Liver (tissue), 9 donors: Measurements from ENCODE around the gene BTN3A1. TPM values are rescaled to one million over a fixed set of nuclear protein-coding genes. Genes with fewer than 3 reads are reported as not detected.

ENCODE experiments used
- DNase-seq: peaks from one replicate; pipeline ENCODE4 v3.0.0-alpha.2; 2017; ENCODE audit warnings: low spot score
- H3K27ac ChIP-seq, 2 donors: one replicate each; pipeline ENCODE4 v1.7.0; 2013; ENCODE audit warnings: inconsistent platforms in 2 of 2, low read length in 2 of 2, control low read depth in 1 of 2, low read depth in 1 of 2, mild to moderate bottlenecking in 1 of 2
- H3K27me3 ChIP-seq, 4 donors: one replicate each; pipeline versions ENCODE4 v1.6.1 to v1.7.0; 2013; ENCODE audit warnings: low read length in 3 of 4, inconsistent platforms in 1 of 4, mild to moderate bottlenecking in 1 of 4, moderate library complexity in 1 of 4; ENCODE audit not compliant: control insufficient read depth in 4 of 4, insufficient read depth in 4 of 4
- H3K36me3 ChIP-seq, 4 donors: one replicate each; pipeline versions ENCODE4 v1.6.1 to v1.7.0; 2013; ENCODE audit warnings: low read length in 3 of 4, mild to moderate bottlenecking in 3 of 4, low read depth in 1 of 4, moderate library complexity in 1 of 4; ENCODE audit not compliant: control insufficient read depth in 4 of 4, insufficient read depth in 3 of 4
- H3K4me1 ChIP-seq, 4 donors: one replicate each; pipeline versions ENCODE4 v1.6.1 to v1.7.0; 2013; ENCODE audit warnings: low read length in 3 of 4, mild to moderate bottlenecking in 3 of 4, moderate library complexity in 1 of 4; ENCODE audit not compliant: control insufficient read depth in 4 of 4, insufficient read depth in 4 of 4
- H3K4me3 ChIP-seq, 3 donors: one replicate each; pipeline versions ENCODE4 v1.6.1 to v1.7.0; 2013; ENCODE audit warnings: low read length in 3 of 3, control low read depth in 1 of 3, low read depth in 1 of 3, mild to moderate bottlenecking in 1 of 3
- H3K9ac ChIP-seq, 2 donors: one replicate each; pipeline ENCODE4 v1.7.0; 2013; ENCODE audit warnings: low read length in 2 of 2, mild to moderate bottlenecking in 2 of 2, moderate library complexity in 2 of 2, control low read depth in 1 of 2, low read depth in 1 of 2
- H3K9me3 ChIP-seq, 4 donors: one replicate each; pipeline versions ENCODE4 v1.6.1 to v1.7.0; 2013; ENCODE audit warnings: low read length in 3 of 4; ENCODE audit not compliant: control insufficient read depth in 4 of 4
- ATF3 ChIP-seq: IDR thresholded peaks from 2 replicates; pipeline ENCODE4 v1.6.1; 2016; ENCODE audit warnings: antibody characterized with exemption
- CTCF ChIP-seq: fragments of 150-350 bp; IDR thresholded peaks from 2 replicates; pipeline ENCODE4 v1.5.1; 2017; ENCODE audit warnings: improper control_type of control experiment, low read depth, low read length; ENCODE audit not compliant: missing input control
- EGR1 ChIP-seq, 2 donors: IDR thresholded peaks; 2 replicates each; pipeline ENCODE4 v1.6.1; 2016 to 2018; ENCODE audit warnings: antibody characterized with exemption in 2 of 2, low read depth in 2 of 2
- FOXA1 ChIP-seq: IDR thresholded peaks from 2 replicates; pipeline ENCODE4 v1.6.1; 2016; ENCODE audit warnings: antibody characterized with exemption
- FOXA2 ChIP-seq: IDR thresholded peaks from 2 replicates; pipeline ENCODE4 v1.6.1; 2016; ENCODE audit warnings: antibody characterized with exemption
- GABPA ChIP-seq, 2 donors: IDR thresholded peaks in 1 of 2; conservative IDR thresholded peaks in 1 of 2; 2 replicates each; pipeline ENCODE4 v1.6.1; 2016; ENCODE audit warnings: antibody characterized with exemption in 2 of 2, mild to moderate bottlenecking in 1 of 2, moderate library complexity in 1 of 2
- HNF4G ChIP-seq: IDR thresholded peaks from 2 replicates; pipeline ENCODE4 v1.6.1; 2016; ENCODE audit warnings: antibody characterized with exemption
- JUND ChIP-seq, 2 donors: IDR thresholded peaks; 2 replicates each; pipeline ENCODE4 v1.6.1; 2016; ENCODE audit warnings: antibody characterized with exemption in 2 of 2
- MAX ChIP-seq: IDR thresholded peaks from 2 replicates; pipeline ENCODE4 v1.6.1; 2016; ENCODE audit warnings: antibody characterized with exemption
- NR2F2 ChIP-seq: IDR thresholded peaks from 2 replicates; pipeline ENCODE4 v1.6.1; 2016; ENCODE audit warnings: antibody characterized with exemption
- RAD21 ChIP-seq, 2 donors: IDR thresholded peaks; 2 replicates each; pipeline ENCODE4 v1.6.1; 2016; ENCODE audit warnings: antibody characterized with exemption in 2 of 2, mild to moderate bottlenecking in 2 of 2
- REST ChIP-seq: IDR thresholded peaks from 2 replicates; pipeline ENCODE4 v1.6.1; 2016; ENCODE audit warnings: antibody characterized with exemption, mild to moderate bottlenecking
- RXRA ChIP-seq, 2 donors: IDR thresholded peaks; 2 replicates each; pipeline ENCODE4 v1.6.1; 2017 to 2018; ENCODE audit warnings: antibody characterized with exemption in 2 of 2, mild to moderate bottlenecking in 1 of 2
- SP1 ChIP-seq: IDR thresholded peaks from 2 replicates; pipeline ENCODE4 v1.6.1; 2018; ENCODE audit warnings: antibody characterized with exemption, mild to moderate bottlenecking
- TAF1 ChIP-seq: conservative IDR thresholded peaks from 2 replicates; pipeline ENCODE4 v1.6.1; 2016; ENCODE audit warnings: antibody characterized with exemption, mild to moderate bottlenecking
- YY1 ChIP-seq: IDR thresholded peaks from 2 replicates; pipeline ENCODE4 v1.6.1; 2016; ENCODE audit warnings: antibody characterized with exemption, mild to moderate bottlenecking
- ZBTB33 ChIP-seq: IDR thresholded peaks from 2 replicates; pipeline ENCODE4 v1.6.1; 2016; ENCODE audit warnings: antibody characterized with exemption
- WGBS: extraction: QIAGEN DNeasy Blood & Tissue Kit; methylation state at CpG from one replicate; pipeline ENCODE4 v1.1.7; 2013; 5-methylcytosine and 5-hydroxymethylcytosine counted together
- polyA plus RNA-seq, 2 donors: library from polyadenylated mRNA; stranded (reverse) in 1 of 2; unstranded in 1 of 2; fragments of 200-250 nt in 1 of 2; fragments of >200 nt in 1 of 2; fragmentation: Nextera tagmentation in 1 of 2; extraction: Ambion mirVana in 1 of 2; gene quantifications; one replicate each; pipeline versions ENCODE4 v1.2.1 to v1.2.3, GENCODE V29; 2013 to 2015
- total RNA-seq, 2 donors: library from RNA; depleted of rRNA; stranded (reverse); fragments of >200 nt; gene quantifications; one replicate each; pipeline ENCODE4 v1.2.3, GENCODE V29; 2014
- donor health status: healthy.
- donor health status: healthy.
- donor health status: healthy.
- donor health status: healthy.
- donor health status: healthy.

BTN3A1 gene
- total and polyA plus RNA-seq, 4 donors = 2.3 to 17.1 (median 6.3) TPM

GRCh38 chr6:26383624-26384417 lies 18.3 kb upstream of the BTN3A1 start:
- peaks cover 0 to 9% (median 5%) of the 10 kb centered on the region in 4 donors for H3K4me1 ChIP-seq
- no peak overlapping the region for H3K27ac ChIP-seq
- H3K9me3 ChIP-seq = no peaks in the 10 kb centered on the region
- 20% methylated on average over 7 of the region's 7 CpGs for WGBS
- H3K36me3 ChIP-seq = no peaks in the 10 kb centered on the region
- TF ChIP-seq EGR1 (IDR thresholded peaks at IDR 0.05; ENCODE audit: low read depth in 2 of 2) (no peak), ZBTB33 (no peak), SP1 (no peak), RXRA (IDR thresholded peaks at IDR 0.05) (no peak), GABPA (IDR thresholded peaks at IDR 0.05 in 1 of 2, conservative IDR thresholded peaks at IDR 0.05 in 1 of 2) (no peak), NR2F2 (no peak)
- peak overlapping the region; percentile 66 to 76 (median 66) for H3K4me3 ChIP-seq
- H3K27me3 ChIP-seq = no peaks in the 10 kb centered on the region
- DNase-seq = no peak
- H3K9ac ChIP-seq = peak overlapping the region; percentile 83 to 92

GRCh38 chr6:26385734-26386125 lies 16.3 kb upstream of the BTN3A1 start:
- 95% methylated on average over 9 of the region's 9 CpGs for WGBS
- DNase-seq = no peak

More at GRCh38 chr6:26385734-26386125, 16.3 kb upstream of the BTN3A1 start:
- Histone ChIP-seq H3K9ac (no peak overlapping the region), H3K36me3 (peaks cover 0 to 5% (median 2%) of the 10 kb centered on the region in 4 donors), H3K4me1 (peaks cover 0 to 9% (median 5%) of the 10 kb centered on the region in 4 donors), H3K9me3 (no peaks in the 10 kb centered on the region), H3K27me3 (no peaks in the 10 kb centered on the region), H3K4me3 (no peak overlapping the region), H3K27ac (no peak overlapping the region)
- TF ChIP-seq FOXA1 (no peak), HNF4G (no peak), EGR1 (IDR thresholded peaks at IDR 0.05; ENCODE audit: low read depth in 2 of 2) (no peak), GABPA (IDR thresholded peaks at IDR 0.05 in 1 of 2, conservative IDR thresholded peaks at IDR 0.05 in 1 of 2) (no peak), RAD21 (IDR thresholded peaks at IDR 0.05) (no peak), YY1 (no peak), RXRA (IDR thresholded peaks at IDR 0.05) (no peak), MAX (no peak), JUND (IDR thresholded peaks at IDR 0.05) (no peak), TAF1 (no peak), CTCF (no peak), NR2F2 (no peak), REST (no peak), ATF3 (no peak), FOXA2 (no peak), SP1 (no peak), ZBTB33 (no peak)
